Erythroblast (primary cell): ENCODE measurements around the gene AGAP9.
"Not testable (repeated sequence)": the region's sequence is repeated elsewhere in the genome, so short reads cannot be mapped to it uniquely, and the experiment has no call there.

Experiments used
- GATA1 ChIP-seq: IDR thresholded peaks from 2 replicates; pipeline ENCODE4 v1.6.1; 2011; ENCODE audit warnings: low read depth, mild to moderate bottlenecking, control low read depth, low read length, moderate library complexity
- POLR2A ChIP-seq: IDR thresholded peaks from 2 replicates; pipeline ENCODE4 v1.6.1; 2011; ENCODE audit warnings: mild to moderate bottlenecking, low read length

GRCh38 chr10:47483923-47484322 is 39.5 kb downstream of the AGAP9 start, which contains the start of gene ANXA8:
- TF ChIP-seq POLR2A, GATA1: not testable (repeated sequence)
